Naive B cell (primary cell): ENCODE data around the gene EFNA2. TPM values are rescaled to one million over a fixed set of nuclear protein-coding genes. Genes with fewer than 3 reads are reported as not detected.
"Not testable (repeated sequence)": the region's sequence is repeated elsewhere in the genome, so short reads cannot be mapped to it uniquely, and the experiment has no call there.

Source experiments
- ATAC-seq, 2 donors: fragments of 150-1000 bp; cut with Tn5 transposase; 2 replicates each; pipeline ENCODE4 v1.10.0; 2021; ENCODE audit warnings: low read depth in 2 of 2, mild to moderate bottlenecking in 2 of 2, moderate library complexity in 2 of 2
- DNase-seq: peaks from one replicate; pipeline ENCODE4 v3.0.0; 2022
- H3K27ac Mint-ChIP-seq, 6 donors: one replicate each; pipeline ENCODE4 v1.8.0; 2020 to 2022; ENCODE audit warnings: mild to moderate bottlenecking in 6 of 6, mixed read lengths in 6 of 6, moderate library complexity in 5 of 6, inconsistent platforms in 2 of 6
- H3K27me3 Mint-ChIP-seq, 3 donors: one replicate each; pipeline ENCODE4 v1.8.0; 2021 to 2022; ENCODE audit warnings: mixed read lengths in 3 of 3, mild to moderate bottlenecking in 1 of 3
- H3K36me3 Mint-ChIP-seq, 2 donors: one replicate each; pipeline ENCODE4 v1.8.0; 2020 to 2022; ENCODE audit warnings: mixed read lengths in 2 of 2, inconsistent platforms in 1 of 2, mild to moderate bottlenecking in 1 of 2
- H3K4me1 Mint-ChIP-seq, 3 donors: one replicate each; pipeline ENCODE4 v1.8.0; 2020 to 2022; ENCODE audit warnings: mixed read lengths in 3 of 3, inconsistent platforms in 1 of 3, mild to moderate bottlenecking in 1 of 3, moderate library complexity in 1 of 3
- H3K4me3 Mint-ChIP-seq, 8 donors: one replicate each; pipeline ENCODE4 v1.8.0; 2020 to 2022; ENCODE audit warnings: mild to moderate bottlenecking in 8 of 8, mixed read lengths in 8 of 8, moderate library complexity in 8 of 8, inconsistent platforms in 2 of 8
- H3K9me3 Mint-ChIP-seq, 7 donors: one replicate each; pipeline ENCODE4 v1.8.0; 2020 to 2022; ENCODE audit warnings: mixed read lengths in 7 of 7, mild to moderate bottlenecking in 5 of 7, inconsistent platforms in 2 of 7, moderate library complexity in 1 of 7
- polyA plus RNA-seq, 6 donors: library from polyadenylated mRNA; unstranded; fragments of 300-500 nt; fragmentation: Illumina TruSeq; gene quantifications; one replicate each; pipeline ENCODE4 v1.2.3, GENCODE V29; 2021; ENCODE audit warnings: low read depth in 6 of 6

EFNA2 gene
- polyA plus RNA-seq, 6 donors from 2014 or later: not detected

GRCh38 chr19:1325568-1326294 is 40.1 kb downstream of the EFNA2 start:
- DNase-seq (no peak), ATAC-seq (no peak)
- no peak overlapping the region for H3K27ac Mint-ChIP-seq
- H3K36me3 Mint-ChIP-seq: peaks cover 4 to 11% of the 10 kb centered on the region in 2 donors
- H3K9me3 Mint-ChIP-seq: no peaks in the 10 kb centered on the region
- H3K4me1 Mint-ChIP-seq: peaks cover 0 to 11% (median 4%) of the 10 kb centered on the region in 3 donors
- peak overlapping the region in 3 of 8 donors; percentile 39 to 66 (median 53) for H3K4me3 Mint-ChIP-seq
- H3K27me3 Mint-ChIP-seq: peaks cover 24 to 53% (median 36%) of the 10 kb centered on the region in 3 donors

- Mint-ChIP-seq H3K27ac (no peak overlapping the region), H3K4me1 (peaks cover 0 to 11% (median 4%) of the 10 kb centered on the region in 3 donors), H3K27me3 (peaks cover 24 to 53% (median 29%) of the 10 kb centered on the region in 3 donors), H3K4me3 (peak overlapping the region in 1 of 8 donors; percentile 60), H3K36me3 (peaks cover 4 to 10% of the 10 kb centered on the region in 2 donors), H3K9me3 (no peaks in the 10 kb centered on the region)
- ATAC-seq (no peak), DNase-seq (no peak)
These were observed 41.5 kb downstream of the EFNA2 start for GRCh38 chr19:1327125-1327524.

- H3K36me3 Mint-ChIP-seq, H3K27ac Mint-ChIP-seq, H3K9me3 Mint-ChIP-seq, H3K4me1 Mint-ChIP-seq, H3K4me3 Mint-ChIP-seq, ATAC-seq, DNase-seq: not testable (repeated sequence)
- H3K27me3 Mint-ChIP-seq: peaks cover 8 to 29% (median 10%) of the 10 kb centered on the region in 3 donors
These were observed 46.5 kb downstream of the EFNA2 start for GRCh38 chr19:1332208-1332607.

- H3K4me1 Mint-ChIP-seq: no peaks in the 10 kb centered on the region
These were observed 50.5 kb downstream of the EFNA2 start for GRCh38 chr19:1336079-1336684.

GRCh38 chr19:1340681-1341469 is 55.2 kb downstream of the EFNA2 start:
- peaks cover 4 to 16% (median 7%) of the 10 kb centered on the region in 3 donors for H3K27me3 Mint-ChIP-seq
- H3K4me3 Mint-ChIP-seq: no peak overlapping the region
- ATAC-seq: no peak
- H3K4me1 Mint-ChIP-seq: peaks cover 5 to 17% (median 11%) of the 10 kb centered on the region in 3 donors
- no peak for DNase-seq
- no peak overlapping the region for H3K27ac Mint-ChIP-seq
- no peaks in the 10 kb centered on the region for H3K36me3 Mint-ChIP-seq
- no peaks in the 10 kb centered on the region for H3K9me3 Mint-ChIP-seq

More at GRCh38 chr19:1336079-1336684, 50.5 kb downstream of the EFNA2 start:
- Mint-ChIP-seq H3K36me3 (no peaks in the 10 kb centered on the region), H3K9me3 (no peaks in the 10 kb centered on the region), H3K27me3 (peaks cover 4 to 23% (median 7%) of the 10 kb centered on the region in 3 donors), H3K27ac (peak overlapping the region in 1 of 6 donors; percentile 74), H3K4me3 (no peak overlapping the region)
- ATAC-seq (peak in 1 of 2 donors; percentile 37), DNase-seq (no peak)

- DNase-seq (no peak), ATAC-seq (no peak)
- no peaks in the 10 kb centered on the region for H3K36me3 Mint-ChIP-seq
- peak overlapping the region in 2 of 6 donors; percentile 16 to 76 for H3K27ac Mint-ChIP-seq
- peaks cover 2 to 9% (median 4%) of the 10 kb centered on the region in 3 donors for H3K27me3 Mint-ChIP-seq
- H3K4me1 Mint-ChIP-seq: peaks cover 5 to 23% (median 11%) of the 10 kb centered on the region in 3 donors
- H3K4me3 Mint-ChIP-seq: peak overlapping the region in 2 of 8 donors; percentile 33 to 36
- H3K9me3 Mint-ChIP-seq: no peaks in the 10 kb centered on the region
These were observed 57.4 kb downstream of the EFNA2 start for GRCh38 chr19:1343041-1343440.

- Mint-ChIP-seq H3K4me3 (peak overlapping the region in 1 of 8 donors; percentile 9), H3K36me3 (no peaks in the 10 kb centered on the region), H3K4me1 (peaks cover 5 to 27% (median 15%) of the 10 kb centered on the region in 3 donors), H3K27ac (peak overlapping the region in 2 of 6 donors; percentile 10 to 51), H3K9me3 (no peaks in the 10 kb centered on the region), H3K27me3 (no peaks in the 10 kb centered on the region)
- no peak for ATAC-seq
- no peak for DNase-seq
These were observed 63.5 kb downstream of the EFNA2 start for GRCh38 chr19:1349211-1349610.

- Mint-ChIP-seq H3K4me1 (peaks cover 6 to 20% (median 14%) of the 10 kb centered on the region in 3 donors), H3K36me3 (no peaks in the 10 kb centered on the region), H3K27me3 (no peaks in the 10 kb centered on the region), H3K27ac (no peak overlapping the region), H3K4me3 (peak overlapping the region in 1 of 8 donors; percentile 83), H3K9me3 (no peaks in the 10 kb centered on the region)
- ATAC-seq (no peak), DNase-seq (no peak)
These were observed 65.2 kb downstream of the EFNA2 start for GRCh38 chr19:1350867-1351266.

Other genes starting within 250 kb of the EFNA2 start
- 10 to 100 TPM in 4 of 6 donors, 1 to 10 TPM in 2; 9.4 to 22.5 (median 11.1) TPM for gene ABCA7, start 245.8 kb upstream of the EFNA2 start, polyA plus RNA-seq
- 100 to 1,000 TPM; 181 to 432 (median 210) TPM for gene ARHGAP45, start 218.7 kb upstream of the EFNA2 start, polyA plus RNA-seq
- 100 to 1,000 TPM; 134 to 205 (median 174) TPM for gene POLR2E, start 190.5 kb upstream of the EFNA2 start, polyA plus RNA-seq
- 100 to 1,000 TPM; 235 to 356 (median 314) TPM for gene GPX4, start 181.9 kb upstream of the EFNA2 start, polyA plus RNA-seq
- 1 to 10 TPM in 4 of 6 donors, under 1 TPM in 2; 0.78 to 2.3 (median 1.3) TPM for gene SBNO2, start 111.6 kb upstream of the EFNA2 start, polyA plus RNA-seq
- 10 to 100 TPM; 11.5 to 28.1 (median 15.7) TPM for gene STK11, start 80.1 kb upstream of the EFNA2 start, polyA plus RNA-seq
- gene CBARP, start 47.9 kb upstream of the EFNA2 start, polyA plus RNA-seq: not detected
- 100 to 1,000 TPM; 132 to 222 (median 199) TPM for gene ATP5F1D, start 44.1 kb upstream of the EFNA2 start, polyA plus RNA-seq
- gene MIDN, start 37.3 kb upstream of the EFNA2 start, polyA plus RNA-seq: 1 to 10 TPM in 5 of 6 donors, under 1 TPM in 1; 0.78 to 5.5 (median 2.7) TPM
- gene CIRBP, start 16.5 kb upstream of the EFNA2 start, polyA plus RNA-seq: 100 to 1,000 TPM; 253 to 449 (median 334) TPM
- gene FAM174C, start 10.3 kb upstream of the EFNA2 start, polyA plus RNA-seq: 10 to 100 TPM; 48.9 to 80.0 (median 64.7) TPM
- 100 to 1,000 TPM; 201 to 230 (median 209) TPM for gene NDUFS7, start 98.0 kb downstream of the EFNA2 start, polyA plus RNA-seq
- gene GAMT, start 115.7 kb downstream of the EFNA2 start, polyA plus RNA-seq: 10 to 100 TPM; 14.4 to 24.6 (median 15.7) TPM
- gene DAZAP1, start 121.7 kb downstream of the EFNA2 start, polyA plus RNA-seq: 1 to 10 TPM; 3.6 to 7.5 (median 6.2) TPM
- gene RPS15, start 152.5 kb downstream of the EFNA2 start, polyA plus RNA-seq: 1,000 to 10,000 TPM; 2,496 to 3,315 (median 3,022) TPM
- gene APC2, start 164.2 kb downstream of the EFNA2 start, polyA plus RNA-seq: under 1 TPM in 1 of 6 donors, not detected in 5; 0.03 TPM
- 10 to 100 TPM; 39.0 to 78.2 (median 46.9) TPM for gene C19orf25, start 193.3 kb downstream of the EFNA2 start, polyA plus RNA-seq
- gene PCSK4, start 204.5 kb downstream of the EFNA2 start, polyA plus RNA-seq: under 1 TPM in 1 of 6 donors, not detected in 5; 0.09 TPM
- gene REEP6, start 205.3 kb downstream of the EFNA2 start, polyA plus RNA-seq: 1 to 10 TPM in 2 of 6 donors, under 1 TPM in 4; 0.72 to 1.4 (median 0.90) TPM
- gene ADAMTSL5, start 227.1 kb downstream of the EFNA2 start, polyA plus RNA-seq: not detected
- gene PLK5, start 238.2 kb downstream of the EFNA2 start, polyA plus RNA-seq: not detected